ENCODE data around the gene LPA.

DNA sequence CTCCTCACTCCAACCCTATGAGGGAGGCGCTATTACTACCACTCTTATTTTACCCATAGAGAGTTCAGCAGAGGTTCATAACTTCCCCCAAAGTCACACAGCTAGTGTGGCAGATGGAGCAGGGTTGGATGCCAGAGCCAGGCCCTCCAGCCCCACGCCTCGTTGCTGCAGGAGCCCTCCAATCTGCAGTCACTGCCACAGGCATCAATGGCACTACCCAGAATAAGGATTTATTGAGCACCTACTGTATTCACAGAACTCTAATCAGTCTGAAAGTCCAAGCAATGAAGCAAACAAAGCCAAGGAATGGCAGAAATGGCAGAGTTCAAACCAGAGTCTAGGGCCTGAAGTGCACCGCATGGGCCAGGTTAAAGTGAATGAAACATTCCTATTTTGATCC is 144.9 kb downstream of the LPA start:
- TF ChIP-seq, protein P1, sequence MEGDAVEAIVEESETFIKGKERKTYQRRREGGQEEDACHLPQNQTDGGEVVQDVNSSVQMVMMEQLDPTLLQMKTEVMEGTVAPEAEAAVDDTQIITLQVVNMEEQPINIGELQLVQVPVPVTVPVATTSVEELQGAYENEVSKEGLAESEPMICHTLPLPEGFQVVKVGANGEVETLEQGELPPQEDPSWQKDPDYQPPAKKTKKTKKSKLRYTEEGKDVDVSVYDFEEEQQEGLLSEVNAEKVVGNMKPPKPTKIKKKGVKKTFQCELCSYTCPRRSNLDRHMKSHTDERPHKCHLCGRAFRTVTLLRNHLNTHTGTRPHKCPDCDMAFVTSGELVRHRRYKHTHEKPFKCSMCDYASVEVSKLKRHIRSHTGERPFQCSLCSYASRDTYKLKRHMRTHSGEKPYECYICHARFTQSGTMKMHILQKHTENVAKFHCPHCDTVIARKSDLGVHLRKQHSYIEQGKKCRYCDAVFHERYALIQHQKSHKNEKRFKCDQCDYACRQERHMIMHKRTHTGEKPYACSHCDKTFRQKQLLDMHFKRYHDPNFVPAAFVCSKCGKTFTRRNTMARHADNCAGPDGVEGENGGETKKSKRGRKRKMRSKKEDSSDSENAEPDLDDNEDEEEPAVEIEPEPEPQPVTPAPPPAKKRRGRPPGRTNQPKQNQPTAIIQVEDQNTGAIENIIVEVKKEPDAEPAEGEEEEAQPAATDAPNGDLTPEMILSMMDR (IDR thresholded peaks at IDR 0.05; ENCODE audit: insufficient read depth, low read depth, low read length) = no peak
- TF ChIP-seq EZH2 (IDR thresholded peaks at IDR 0.05; ENCODE audit: insufficient read depth, low read length) = no peak

All from astrocyte (in vitro differentiated cells and primary cell).